Left lung (tissue), 10 donors: ENCODE results near the gene GNAL. TPM values are rescaled to one million over a fixed set of nuclear protein-coding genes. Genes with fewer than 3 reads are reported as not detected.
"Not testable (repeated sequence)": the region's sequence is repeated elsewhere in the genome, so short reads cannot be mapped to it uniquely, and the experiment has no call there.

ENCODE experiments used
- ATAC-seq: fragments of 200-7000 bp; cut with Tn5 transposase; one replicate; pipeline ENCODE4 v1.9.1; 2020; ENCODE audit warnings: moderate library complexity
- DNase-seq, 4 donors: peaks; one replicate each; pipeline ENCODE4 v3.0.0-alpha.2; 2013 to 2020
- H3K27ac ChIP-seq, 2 donors: fragments of 200-600 bp; sonication (generic) in 1 of 2; one replicate each; pipeline versions ENCODE4 v1.5.0 to v1.8.0; 2020 to 2021
- H3K27me3 ChIP-seq, 2 donors: fragments of 200-600 bp; sonication (generic) in 1 of 2; one replicate each; pipeline versions ENCODE4 v1.5.0 to v1.8.0; 2020 to 2021
- H3K36me3 ChIP-seq, 2 donors: fragments of 200-600 bp; sonication (generic) in 1 of 2; one replicate each; pipeline versions ENCODE4 v1.5.0 to v1.8.0; 2020 to 2021
- H3K4me1 ChIP-seq, 2 donors: fragments of 200-600 bp; one replicate each; pipeline ENCODE4 v1.8.0; 2021
- H3K4me3 ChIP-seq, 2 donors: fragments of 200-600 bp; sonication (generic) in 1 of 2; one replicate each; pipeline versions ENCODE4 v1.5.0 to v1.8.0; 2020 to 2021; ENCODE audit warnings: mild to moderate bottlenecking in 1 of 2
- H3K9me3 ChIP-seq, 2 donors: fragments of 200-600 bp; sonication (generic) in 1 of 2; one replicate each; pipeline versions ENCODE4 v1.5.0 to v1.8.0; 2020 to 2021
- intact Hi-C, 2 donors: fragments of 100-400 bp; cut with DNase I; formaldehyde crosslinking; loops; one replicate each; pipeline versions ENCODE4 v1.11.2 to v1.14.2; 2022
- polyA plus RNA-seq, 6 donors: library from polyadenylated mRNA; unstranded; fragments of 120-200 nt; gene quantifications; one replicate each; pipeline ENCODE4 v1.2.1, GENCODE V29; 2013; ENCODE audit not compliant: insufficient read length in 6 of 6
- total RNA-seq, 2 donors: library from RNA; stranded (reverse); fragmentation: NEBNext Ultra II Directional; extraction: Animal tissue kit (Norgen Biotek cat#: 25700); gene quantifications; one replicate each; pipeline ENCODE4 v1.2.1, GENCODE V29; 2021
- TF ChIP-seq, protein P1 (sequence below), 2 donors: fragments of 200-600 bp; sonication (generic) in 1 of 2; IDR thresholded peaks; one replicate each; pipeline versions ENCODE4 v1.5.0 to v1.8.0; 2021; ENCODE audit warnings: antibody characterized with exemption in 2 of 2
- donor health status: DM: no; HTN: yes; CAD: no.
- donor health status: DM: no; HTN: no; CAD: no.

Gene GNAL
- total and polyA plus RNA-seq, 8 donors: 1.8 to 5.7 (median 2.8) TPM

DNA sequence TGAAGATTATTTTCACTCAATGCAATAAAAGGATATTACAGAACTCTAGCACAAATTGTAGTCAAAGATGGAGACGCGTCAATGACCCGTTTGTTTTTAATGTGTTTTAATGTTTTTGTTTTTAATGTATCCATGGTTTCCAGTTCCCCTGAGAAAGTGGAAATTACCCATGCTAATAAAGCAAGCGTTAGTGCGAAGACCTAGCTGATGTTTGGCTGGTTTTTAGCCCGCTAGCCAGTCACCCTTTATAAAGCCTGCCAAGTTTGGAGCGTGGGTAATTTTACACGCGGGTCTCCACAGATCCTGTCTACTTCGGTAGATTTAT, 161.7 kb downstream of the GNAL start:
- H3K4me3 ChIP-seq: peak overlapping the region; percentile 64 to 82
- no peaks in the 10 kb centered on the region for H3K9me3 ChIP-seq
- no peaks in the 10 kb centered on the region for H3K36me3 ChIP-seq
- H3K4me1 ChIP-seq: peaks cover 19 to 29% of the 10 kb centered on the region in 2 donors
- peak overlapping the region; percentile 94 to 96 for H3K27ac ChIP-seq
- no peaks in the 10 kb centered on the region for H3K27me3 ChIP-seq
- ATAC-seq (peak; percentile 46), DNase-seq (no peak)
- intact Hi-C loops: no loop called here
- TF ChIP-seq, protein P1, sequence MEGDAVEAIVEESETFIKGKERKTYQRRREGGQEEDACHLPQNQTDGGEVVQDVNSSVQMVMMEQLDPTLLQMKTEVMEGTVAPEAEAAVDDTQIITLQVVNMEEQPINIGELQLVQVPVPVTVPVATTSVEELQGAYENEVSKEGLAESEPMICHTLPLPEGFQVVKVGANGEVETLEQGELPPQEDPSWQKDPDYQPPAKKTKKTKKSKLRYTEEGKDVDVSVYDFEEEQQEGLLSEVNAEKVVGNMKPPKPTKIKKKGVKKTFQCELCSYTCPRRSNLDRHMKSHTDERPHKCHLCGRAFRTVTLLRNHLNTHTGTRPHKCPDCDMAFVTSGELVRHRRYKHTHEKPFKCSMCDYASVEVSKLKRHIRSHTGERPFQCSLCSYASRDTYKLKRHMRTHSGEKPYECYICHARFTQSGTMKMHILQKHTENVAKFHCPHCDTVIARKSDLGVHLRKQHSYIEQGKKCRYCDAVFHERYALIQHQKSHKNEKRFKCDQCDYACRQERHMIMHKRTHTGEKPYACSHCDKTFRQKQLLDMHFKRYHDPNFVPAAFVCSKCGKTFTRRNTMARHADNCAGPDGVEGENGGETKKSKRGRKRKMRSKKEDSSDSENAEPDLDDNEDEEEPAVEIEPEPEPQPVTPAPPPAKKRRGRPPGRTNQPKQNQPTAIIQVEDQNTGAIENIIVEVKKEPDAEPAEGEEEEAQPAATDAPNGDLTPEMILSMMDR (IDR thresholded peaks at IDR 0.05): no peak

GRCh38 chr18:11851146-11851805, 162.2 kb downstream of the GNAL start, which contains the start of gene CHMP1B:
CHMP1B (plus strand) TSS chr18:11851413; CDS start chr18:11851512, 99 bp downstream.
- Histone ChIP-seq H3K4me3 (peak within 1 kb of the TSS; percentile 64 to 82), H3K36me3 (no peaks in the 10 kb centered on the region), H3K9me3 (no peaks in the 10 kb centered on the region), H3K4me1 (peaks cover 19 to 29% of the 10 kb centered on the region in 2 donors), H3K27me3 (no peaks in the 10 kb centered on the region), H3K27ac (peak within 1 kb of the TSS; percentile 94 to 96)
- ATAC-seq: peak; percentile 97
- TF ChIP-seq, protein P1 (IDR thresholded peaks at IDR 0.05): no peak
- DNase-seq: peak; percentile 96 to 99 (median 98)
- intact Hi-C loops: no loop called here

DNA sequence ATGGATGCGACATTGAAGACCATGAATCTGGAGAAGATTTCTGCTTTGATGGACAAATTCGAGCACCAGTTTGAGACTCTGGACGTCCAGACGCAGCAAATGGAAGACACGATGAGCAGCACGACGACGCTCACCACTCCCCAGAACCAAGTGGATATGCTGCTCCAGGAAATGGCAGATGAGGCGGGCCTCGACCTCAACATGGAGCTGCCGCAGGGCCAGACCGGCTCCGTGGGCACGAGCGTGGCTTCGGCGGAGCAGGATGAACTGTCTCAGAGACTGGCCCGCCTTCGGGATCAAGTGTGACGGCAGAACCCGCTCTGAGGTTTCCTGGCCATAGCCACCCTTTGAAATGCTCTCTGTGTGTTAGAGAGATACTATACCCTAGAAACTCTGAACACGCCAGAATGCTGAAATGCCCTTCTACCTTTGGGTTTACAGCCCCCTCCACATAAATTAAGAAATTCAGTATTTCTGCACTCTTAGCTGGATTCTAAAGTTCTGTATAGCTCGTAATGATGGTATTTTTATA, 162.8 kb downstream of the GNAL start:
- Histone ChIP-seq H3K4me3 (peak overlapping the region; percentile 64 to 82), H3K4me1 (peaks cover 19 to 34% of the 10 kb centered on the region in 2 donors), H3K36me3 (no peaks in the 10 kb centered on the region), H3K27me3 (no peaks in the 10 kb centered on the region), H3K27ac (peak overlapping the region; percentile 94 to 96), H3K9me3 (no peaks in the 10 kb centered on the region)
- TF ChIP-seq, protein P1 (IDR thresholded peaks at IDR 0.05): no peak
- intact Hi-C loops: no loop called here
- ATAC-seq (peak; percentile 48), DNase-seq (peak in 3 of 4 donors; percentile 36 to 84 (median 55))

DNA sequence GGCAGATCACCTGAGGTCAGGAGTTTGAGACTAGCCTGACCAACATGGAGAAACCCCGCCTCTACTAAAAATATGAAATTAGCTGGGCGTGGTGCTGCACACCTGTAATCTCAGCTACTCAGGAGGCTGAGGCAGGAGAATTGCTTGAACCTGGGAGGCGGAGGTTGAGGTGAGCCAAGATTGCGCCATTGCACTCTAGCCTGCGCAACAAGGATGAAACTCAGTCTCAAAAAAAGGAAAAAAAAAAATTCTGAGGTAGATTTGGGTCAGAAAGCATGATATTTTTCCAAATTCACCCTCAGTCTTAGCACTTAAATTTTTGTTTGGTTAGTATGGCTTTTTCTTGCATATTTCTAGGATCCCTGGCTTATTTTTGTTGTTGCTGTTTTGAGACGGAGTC, 165.5 kb downstream of the GNAL start:
- H3K36me3 ChIP-seq, H3K4me3 ChIP-seq, ATAC-seq, H3K27ac ChIP-seq, H3K9me3 ChIP-seq, H3K27me3 ChIP-seq, DNase-seq, intact Hi-C loops: not testable (repeated sequence)
- peaks cover 19 to 47% of the 10 kb centered on the region in 2 donors for H3K4me1 ChIP-seq

- Histone ChIP-seq H3K27me3 (no peaks in the 10 kb centered on the region), H3K4me3 (no peak overlapping the region), H3K4me1 (peaks cover 17 to 43% of the 10 kb centered on the region in 2 donors), H3K27ac (peak overlapping the region; percentile 37 to 65), H3K9me3 (no peaks in the 10 kb centered on the region), H3K36me3 (no peaks in the 10 kb centered on the region)
- TF ChIP-seq, protein P1 (IDR thresholded peaks at IDR 0.05): no peak
- ATAC-seq (peak; percentile 75), DNase-seq (peak in 2 of 4 donors; percentile 49 to 65)
- intact Hi-C loops: no loop called here
These were observed 168.3 kb downstream of the GNAL start for GRCh38 chr18:11857177-11857887.
